A549 (cell line): Measurements from ENCODE around the gene TEC. TPM values are rescaled to one million over a fixed set of nuclear protein-coding genes. Genes with fewer than 3 reads are reported as not detected.

ENCODE experiments used
- polyA plus RNA-seq, 4 experiments: library from polyadenylated mRNA; depleted of rRNA in 3 of 4; stranded (reverse); fragments of >200 nt; fragmentation: RNase III in 1 of 4; extraction: RNeasy Plus Mini Kit Qiagen cat#74134 plus additional on column Dnase treatment in 1 of 4; gene quantifications; 2 replicates in 3 of 4; 3 replicates in 1 of 4; pipeline ENCODE4 v1.2.3, GENCODE V29; 2011 to 2017
- small RNA-seq, 6 experiments: library from RNA; depleted of rRNA; stranded (forward); fragments of <200 nt; gene quantifications; one replicate each; pipeline ENCODE3, GENCODE V24; 2012

TEC gene
- polyA plus RNA-seq, 2 of the 4 experiments (the other 2 are of a cell fraction) = 1.2 to 1.6 TPM

Small RNAs within 50 kb of the gene (small RNA-seq; reads per million reads assigned to genes)
- gene RF00019 = 0 reads per million in 6 experiments
- gene RF00026 = 0 reads per million in 6 experiments
- 0 reads per million in 6 experiments for gene RNU6-838P

Other genes with a start within 250 kb of the TEC start
- 0.13 and 0.14 TPM in 2 replicates for gene TXK, start 135.6 kb downstream of the TEC start, polyA plus RNA-seq (2011; rRNA removed)
- 0.06 to 0.22 TPM (median 0.13 TPM) in 3 replicates for gene TXK, start 135.6 kb downstream of the TEC start, polyA plus RNA-seq (2017; fragmentation: RNase III; extraction: RNeasy Plus Mini Kit Qiagen cat#74134 plus additional on column Dnase treatment)
- 14.4 and 25.4 TPM in 2 replicates for gene SLAIN2, start 71.7 kb upstream of the TEC start, polyA plus RNA-seq (2011; rRNA removed)
- gene SLAIN2, start 71.7 kb upstream of the TEC start, polyA plus RNA-seq (2017; fragmentation: RNase III; extraction: RNeasy Plus Mini Kit Qiagen cat#74134 plus additional on column Dnase treatment) = 13.7 to 14.8 TPM (median 14.6 TPM) in 3 replicates
- 7.6 and 8.6 TPM in 2 replicates for gene SLC10A4, start 213.5 kb upstream of the TEC start, polyA plus RNA-seq (2011; rRNA removed)
- gene SLC10A4, start 213.5 kb upstream of the TEC start, polyA plus RNA-seq (2017; fragmentation: RNase III; extraction: RNeasy Plus Mini Kit Qiagen cat#74134 plus additional on column Dnase treatment) = 4.3 to 5.6 TPM (median 5.0 TPM) in 3 replicates
- 0.05 TPM in 1 of 2 replicates, not detected in the other for gene ZAR1, start 220.4 kb upstream of the TEC start, polyA plus RNA-seq (2011; rRNA removed)
- 0.08 TPM in 1 of 3 replicates, not detected in the others for gene ZAR1, start 220.4 kb upstream of the TEC start, polyA plus RNA-seq (2017; fragmentation: RNase III; extraction: RNeasy Plus Mini Kit Qiagen cat#74134 plus additional on column Dnase treatment)